Karpas-422 (cell line): ENCODE measurements around the gene TMEM200C. TPM values are rescaled to one million over a fixed set of nuclear protein-coding genes. Genes with fewer than 3 reads are reported as not detected.
A peak's percentile ranks its signal among the peaks of the same experiment; 100 is the strongest.

Source experiments
- DNase-seq: peaks from one replicate; pipeline ENCODE4 v3.0.0-alpha.2; 2015
- H2AFZ ChIP-seq: fragments of 200-600 bp; sonication (generic); 2 replicates; pipeline ENCODE4 v1.6.1; 2014; ENCODE audit warnings: antibody characterized with exemption, low read length, mixed read lengths
- H3K27ac ChIP-seq: fragments of 200-600 bp; sonication (generic); 2 replicates; pipeline ENCODE4 v1.5.1; 2014; ENCODE audit warnings: mild to moderate bottlenecking, low read length, moderate library complexity
- H3K27me3 ChIP-seq: fragments of 200-600 bp; sonication (generic); 2 replicates; pipeline ENCODE4 v1.6.1; 2014; ENCODE audit warnings: low read length, mixed read lengths
- H3K36me3 ChIP-seq: fragments of 200-600 bp; sonication (generic); 2 replicates; pipeline ENCODE4 v1.6.1; 2014; ENCODE audit warnings: low read length, mixed read lengths; ENCODE audit not compliant: insufficient read depth
- H3K4me1 ChIP-seq: fragments of 200-600 bp; sonication (generic); 2 replicates; pipeline ENCODE4 v1.6.1; 2014; ENCODE audit warnings: mild to moderate bottlenecking, low read length, mixed read lengths
- H3K4me2 ChIP-seq: fragments of 200-600 bp; sonication (generic); 2 replicates; pipeline ENCODE4 v1.6.1; 2014; ENCODE audit warnings: low read length, low read depth, mild to moderate bottlenecking; ENCODE audit not compliant: poor library complexity, severe bottlenecking
- H3K4me3 ChIP-seq: fragments of 200-600 bp; sonication (generic); 2 replicates; pipeline ENCODE4 v1.5.1; 2014; ENCODE audit warnings: mild to moderate bottlenecking, antibody characterized with exemption, low read length, mixed read lengths
- H3K79me2 ChIP-seq: fragments of 200-600 bp; sonication (generic); 2 replicates; pipeline ENCODE4 v1.6.1; 2014; ENCODE audit warnings: mild to moderate bottlenecking, low read length, mixed read lengths
- H3K9ac ChIP-seq: fragments of 200-600 bp; sonication (generic); 2 replicates; pipeline ENCODE4 v1.6.0; 2014; ENCODE audit warnings: low read length
- H3K9me2 ChIP-seq: fragments of 200-600 bp; sonication (generic), shearing (Covaris generic); replicated peaks from 2 replicates; pipeline ENCODE4 v1.6.0; 2014; ENCODE audit warnings: mild to moderate bottlenecking, low read length, moderate library complexity; ENCODE audit not compliant: insufficient read depth
- H3K9me3 ChIP-seq: fragments of 300-700, 200-600 bp; sonication (generic); 2 replicates; pipeline ENCODE4 v1.6.1; 2014; ENCODE audit warnings: low read length, mixed read lengths
- H4K20me1 ChIP-seq: fragments of 200-600 bp; sonication (generic); 2 replicates; pipeline ENCODE4 v1.6.1; 2014; ENCODE audit warnings: mild to moderate bottlenecking, antibody characterized with exemption, low read length, low read depth; ENCODE audit not compliant: insufficient read depth
- total RNA-seq: library from RNA; depleted of rRNA; stranded (reverse); fragments of >200 nt; shearing (Covaris generic); gene quantifications from 2 replicates; pipeline ENCODE4 v1.2.3, GENCODE V29; 2014; ENCODE audit warnings: low replicate concordance; rRNA removed

TMEM200C gene
- not detected in 2 replicates for total RNA-seq

DNA sequence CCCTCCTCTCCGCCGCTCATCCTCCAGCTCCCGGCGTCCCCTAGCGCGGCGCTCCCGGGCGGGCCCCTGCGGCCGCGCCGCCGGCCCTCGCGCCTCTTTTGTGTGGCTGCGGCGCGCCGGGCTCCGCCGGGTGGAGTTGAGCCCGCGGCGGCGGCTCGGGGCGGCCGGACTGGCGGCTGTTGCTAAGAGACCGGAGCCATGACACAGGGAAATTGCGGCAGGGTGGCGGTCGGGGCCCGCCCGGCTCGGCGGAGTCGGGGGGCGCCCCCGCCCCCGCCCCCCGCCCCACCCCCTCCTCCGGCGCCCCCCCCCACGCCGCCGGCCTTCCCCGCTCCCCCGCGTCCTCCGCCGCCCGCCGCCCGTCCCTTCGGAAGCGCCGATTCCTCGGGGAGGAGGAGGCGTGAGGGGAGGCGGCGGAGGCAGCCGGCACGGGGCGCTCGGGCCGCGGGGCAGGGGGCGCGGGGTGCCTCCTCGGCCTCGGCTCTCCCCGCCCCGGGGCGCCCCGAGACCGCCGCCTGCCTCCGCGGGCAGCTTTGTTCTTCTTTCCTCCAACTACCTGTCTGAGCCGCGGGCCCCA lies at the start of gene TMEM200C:
Gene TMEM200C, minus strand, starts transcription at position 224 of the 577 bp plus-strand sequence. CDS start 3,459 bp downstream, outside the sequence.
- no peaks in the 10 kb centered on the region for H3K9me2 ChIP-seq
- no peaks in the 10 kb centered on the region for H3K36me3 ChIP-seq
- H3K4me2 ChIP-seq = no peak within 1 kb of the TSS
- no peaks in the 10 kb centered on the region for H4K20me1 ChIP-seq
- H3K79me2 ChIP-seq = no peaks in the 10 kb centered on the region
- H3K27me3 ChIP-seq = no peaks in the 10 kb centered on the region
- H3K9ac ChIP-seq = no peak within 1 kb of the TSS
- no peak within 1 kb of the TSS for H3K27ac ChIP-seq
- DNase-seq = no peak
- no peak within 1 kb of the TSS for H3K4me3 ChIP-seq
- H3K9me3 ChIP-seq = no peaks in the 10 kb centered on the region
- H3K4me1 ChIP-seq = peaks cover 7% of the 10 kb centered on the region
- H2AFZ ChIP-seq = no peak within 1 kb of the TSS

DNA sequence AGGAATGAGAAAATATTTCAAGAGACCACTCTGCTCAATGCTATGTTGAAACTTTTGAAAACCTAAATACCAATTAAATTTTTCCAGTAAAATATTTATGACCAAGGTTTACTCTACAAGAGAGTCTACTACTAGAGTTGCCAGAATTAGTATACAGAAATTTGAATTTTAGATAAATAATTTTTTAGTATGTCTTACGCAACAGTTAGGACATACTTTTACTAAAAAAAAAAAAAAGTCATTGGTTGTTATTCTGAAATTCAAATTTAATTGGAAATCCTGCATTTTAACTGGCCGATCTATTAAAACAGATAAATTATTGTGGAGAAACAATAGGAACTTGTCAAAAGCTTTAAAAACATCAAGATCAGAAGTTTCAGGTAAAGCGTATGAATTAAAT lies 49.1 kb upstream of the TMEM200C start:
- H3K9ac ChIP-seq = no peak overlapping the region
- no peak overlapping the region for H2AFZ ChIP-seq
- H3K79me2 ChIP-seq = no peaks in the 10 kb centered on the region
- no peak overlapping the region for H3K27ac ChIP-seq
- no peak overlapping the region for H3K4me3 ChIP-seq
- DNase-seq = no peak
- no peaks in the 10 kb centered on the region for H3K9me2 ChIP-seq
- H3K36me3 ChIP-seq = no peaks in the 10 kb centered on the region
- no peak overlapping the region for H3K4me2 ChIP-seq
- H3K9me3 ChIP-seq = no peaks in the 10 kb centered on the region
- no peaks in the 10 kb centered on the region for H3K27me3 ChIP-seq
- H4K20me1 ChIP-seq = no peaks in the 10 kb centered on the region
- H3K4me1 ChIP-seq = peaks cover 34% of the 10 kb centered on the region

DNA sequence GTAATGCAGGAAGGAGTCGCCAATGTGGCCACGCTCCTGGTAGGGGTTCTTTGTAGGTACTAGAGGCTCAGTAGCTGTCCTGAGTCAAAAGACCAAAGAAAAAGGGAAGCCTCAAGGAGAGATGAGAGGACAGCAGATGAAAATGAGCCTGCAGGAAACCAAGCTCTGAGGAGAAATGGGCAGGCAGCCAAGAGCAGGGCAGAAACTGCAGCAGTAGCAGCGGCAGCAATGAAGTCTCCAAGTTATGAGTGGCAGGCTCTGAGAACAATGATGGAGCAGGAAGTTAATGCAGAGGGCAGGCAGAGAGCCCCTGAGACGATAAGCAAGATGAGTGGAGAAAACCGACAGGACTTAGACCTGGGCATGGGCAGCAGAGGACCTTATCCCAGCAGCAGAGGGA lies 48.2 kb upstream of the TMEM200C start:
- H3K4me1 ChIP-seq = peaks cover 37% of the 10 kb centered on the region
- H4K20me1 ChIP-seq = no peaks in the 10 kb centered on the region
- no peak overlapping the region for H2AFZ ChIP-seq
- no peak overlapping the region for H3K27ac ChIP-seq
- H3K79me2 ChIP-seq = no peaks in the 10 kb centered on the region
- peak; percentile 48 for DNase-seq
- no peaks in the 10 kb centered on the region for H3K9me2 ChIP-seq
- no peaks in the 10 kb centered on the region for H3K9me3 ChIP-seq
- no peaks in the 10 kb centered on the region for H3K36me3 ChIP-seq
- H3K4me2 ChIP-seq = no peak overlapping the region
- H3K27me3 ChIP-seq = no peaks in the 10 kb centered on the region
- H3K4me3 ChIP-seq = no peak overlapping the region
- no peak overlapping the region for H3K9ac ChIP-seq

DNA sequence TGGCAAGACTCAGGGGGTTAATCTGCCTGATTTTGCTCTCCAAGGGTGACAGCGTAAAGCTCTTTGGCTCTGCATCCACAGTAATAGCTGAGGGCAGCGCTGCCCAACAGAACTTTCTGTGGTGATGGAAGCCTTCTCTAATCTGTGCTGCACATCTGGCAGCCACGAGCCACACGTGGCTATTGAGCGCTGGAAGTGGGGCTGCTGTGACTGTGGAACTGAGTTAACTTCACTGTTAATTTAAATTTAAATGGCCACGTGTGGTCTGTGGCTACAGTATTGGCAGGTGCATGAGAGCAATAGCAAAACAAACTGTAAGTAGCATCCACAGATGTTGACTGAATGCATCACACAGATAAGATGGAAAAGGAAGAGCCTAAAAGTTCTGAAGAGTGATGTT lies 47.3 kb upstream of the TMEM200C start:
- no peaks in the 10 kb centered on the region for H3K36me3 ChIP-seq
- H3K9me2 ChIP-seq = no peaks in the 10 kb centered on the region
- H3K27me3 ChIP-seq = no peaks in the 10 kb centered on the region
- no peaks in the 10 kb centered on the region for H4K20me1 ChIP-seq
- H2AFZ ChIP-seq = no peak overlapping the region
- DNase-seq = no peak
- H3K9ac ChIP-seq = no peak overlapping the region
- H3K9me3 ChIP-seq = no peaks in the 10 kb centered on the region
- H3K27ac ChIP-seq = no peak overlapping the region
- no peaks in the 10 kb centered on the region for H3K79me2 ChIP-seq
- peaks cover 37% of the 10 kb centered on the region for H3K4me1 ChIP-seq
- no peak overlapping the region for H3K4me2 ChIP-seq
- H3K4me3 ChIP-seq = no peak overlapping the region

DNA sequence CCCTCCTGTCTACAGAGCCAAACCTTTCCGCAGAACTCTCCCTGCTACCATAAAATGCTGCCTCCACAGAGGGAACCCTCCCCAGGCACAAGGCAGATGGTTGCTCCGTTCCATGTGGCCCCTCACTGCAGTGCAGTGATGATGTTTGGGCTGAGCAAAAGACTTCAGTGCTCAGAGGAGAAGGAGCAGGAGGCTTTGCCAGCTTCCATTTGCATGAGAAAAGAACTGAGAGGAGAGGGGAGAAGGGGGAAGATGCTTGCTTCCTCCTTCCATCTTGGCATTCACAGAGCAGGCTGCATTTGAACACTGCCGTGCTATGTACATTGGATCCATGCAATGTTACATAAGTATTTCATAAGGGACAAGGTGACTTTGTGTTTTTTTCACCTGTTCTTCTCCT lies 46.6 kb upstream of the TMEM200C start:
- no peaks in the 10 kb centered on the region for H3K9me2 ChIP-seq
- no peaks in the 10 kb centered on the region for H4K20me1 ChIP-seq
- H3K27ac ChIP-seq = no peak overlapping the region
- H3K36me3 ChIP-seq = no peaks in the 10 kb centered on the region
- H3K79me2 ChIP-seq = no peaks in the 10 kb centered on the region
- H3K27me3 ChIP-seq = no peaks in the 10 kb centered on the region
- no peak overlapping the region for H3K4me3 ChIP-seq
- no peak for DNase-seq
- H3K9me3 ChIP-seq = no peaks in the 10 kb centered on the region
- H3K9ac ChIP-seq = no peak overlapping the region
- no peak overlapping the region for H2AFZ ChIP-seq
- no peak overlapping the region for H3K4me2 ChIP-seq
- H3K4me1 ChIP-seq = peaks cover 37% of the 10 kb centered on the region

DNA sequence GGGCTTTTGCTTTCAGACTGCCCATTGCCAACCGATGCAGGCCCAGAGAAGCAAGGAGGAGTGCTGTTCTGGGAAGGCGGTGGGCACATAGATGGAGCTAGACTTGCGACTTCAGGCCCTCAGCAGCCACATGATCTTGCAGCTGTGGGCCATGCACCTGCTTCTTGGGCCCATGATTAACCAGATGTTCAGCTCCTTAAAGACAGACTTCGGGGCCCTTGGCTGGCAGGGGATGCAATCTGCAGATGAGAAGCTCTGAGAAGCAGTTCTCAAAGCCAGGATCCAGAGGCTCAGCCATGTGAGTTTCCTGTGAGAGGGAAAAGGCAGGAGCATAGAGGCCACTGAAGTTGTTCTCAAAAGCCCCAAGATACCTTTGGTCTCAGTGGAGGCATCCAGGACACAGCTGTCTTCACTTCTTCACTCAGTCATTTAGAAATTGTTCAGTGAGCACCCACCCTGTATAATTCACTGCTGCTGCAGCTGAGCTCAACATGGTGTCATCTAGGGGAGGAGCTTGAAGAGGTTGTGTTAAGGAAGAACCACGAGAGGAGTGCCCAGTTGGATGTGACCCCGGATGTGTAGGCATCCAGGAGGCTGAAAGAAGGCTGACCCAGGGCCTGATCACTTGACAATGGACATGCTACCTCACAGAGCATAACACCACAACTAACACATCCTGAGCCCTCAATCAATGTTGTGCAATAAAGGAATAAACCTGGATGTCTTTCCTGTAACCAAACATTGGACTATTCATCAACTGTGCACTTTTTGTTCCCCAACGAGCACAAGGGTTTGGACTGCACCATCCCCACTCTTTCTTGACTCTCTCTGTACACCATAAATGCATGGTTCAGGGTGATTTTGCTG lies 44.7 kb upstream of the TMEM200C start:
- H3K4me2 ChIP-seq = no peak overlapping the region
- H3K79me2 ChIP-seq = no peaks in the 10 kb centered on the region
- H3K36me3 ChIP-seq = no peaks in the 10 kb centered on the region
- no peaks in the 10 kb centered on the region for H3K9me3 ChIP-seq
- H3K27ac ChIP-seq = no peak overlapping the region
- no peaks in the 10 kb centered on the region for H3K27me3 ChIP-seq
- no peaks in the 10 kb centered on the region for H3K9me2 ChIP-seq
- no peak overlapping the region for H3K9ac ChIP-seq
- H4K20me1 ChIP-seq = no peaks in the 10 kb centered on the region
- no peak overlapping the region for H3K4me3 ChIP-seq
- peaks cover 37% of the 10 kb centered on the region for H3K4me1 ChIP-seq
- H2AFZ ChIP-seq = no peak overlapping the region
- DNase-seq = no peak

DNA sequence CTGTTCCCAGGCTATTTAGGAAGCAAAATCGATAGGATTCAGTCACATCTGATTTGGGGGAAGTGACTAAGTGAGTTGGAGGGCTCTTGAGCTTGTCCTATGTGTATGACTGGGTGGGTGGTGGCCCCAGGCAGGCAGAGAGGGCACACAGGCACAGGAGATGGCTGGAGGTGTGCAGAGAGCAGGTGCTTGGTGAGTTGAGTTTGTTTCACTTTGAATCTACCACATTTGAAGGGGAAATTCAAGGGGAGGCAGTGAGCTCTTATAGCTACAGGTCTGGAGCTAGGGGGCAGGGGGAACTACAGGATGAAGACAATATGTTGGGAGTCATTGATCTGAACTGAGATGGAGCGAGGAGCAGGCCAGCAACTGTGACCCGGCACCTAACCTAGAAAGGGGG lies 42.5 kb upstream of the TMEM200C start:
- DNase-seq = no peak
- Histone ChIP-seq H3K36me3 (no peaks in the 10 kb centered on the region), H2AFZ (no peak overlapping the region), H3K9me2 (no peaks in the 10 kb centered on the region), H4K20me1 (no peaks in the 10 kb centered on the region), H3K4me3 (no peak overlapping the region), H3K9me3 (no peaks in the 10 kb centered on the region), H3K79me2 (no peaks in the 10 kb centered on the region), H3K4me1 (peaks cover 29% of the 10 kb centered on the region), H3K27me3 (no peaks in the 10 kb centered on the region), H3K4me2 (no peak overlapping the region), H3K27ac (no peak overlapping the region), H3K9ac (no peak overlapping the region)

DNA sequence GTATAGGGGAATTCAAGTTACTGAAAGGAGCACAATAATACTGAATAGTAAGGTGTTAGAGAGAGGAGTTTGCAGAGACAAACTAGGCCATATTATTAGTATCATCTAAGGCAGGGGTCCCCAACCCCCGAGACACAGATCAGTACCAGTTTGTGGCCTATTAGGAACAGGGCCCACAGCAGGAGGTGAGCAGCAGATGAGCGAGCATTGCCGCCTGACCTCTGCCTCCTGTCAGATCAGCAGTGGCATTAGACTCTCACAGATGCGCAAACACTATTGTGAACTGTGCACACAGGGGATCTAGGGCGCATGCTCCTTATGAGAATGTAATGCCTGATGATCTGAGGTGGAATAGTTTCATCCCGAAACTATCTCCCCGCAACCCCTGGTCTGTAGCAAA lies 41.8 kb upstream of the TMEM200C start:
- H3K4me3 ChIP-seq = no peak overlapping the region
- DNase-seq = no peak
- no peaks in the 10 kb centered on the region for H3K9me2 ChIP-seq
- H3K9ac ChIP-seq = no peak overlapping the region
- H3K4me1 ChIP-seq = peaks cover 26% of the 10 kb centered on the region
- H3K9me3 ChIP-seq = no peaks in the 10 kb centered on the region
- H3K36me3 ChIP-seq = no peaks in the 10 kb centered on the region
- no peak overlapping the region for H3K4me2 ChIP-seq
- no peaks in the 10 kb centered on the region for H4K20me1 ChIP-seq
- H3K27me3 ChIP-seq = no peaks in the 10 kb centered on the region
- no peak overlapping the region for H2AFZ ChIP-seq
- no peak overlapping the region for H3K27ac ChIP-seq
- H3K79me2 ChIP-seq = no peaks in the 10 kb centered on the region
